Left lung (tissue), 10 donors: Measurements from ENCODE around the gene YWHAE. TPM values are rescaled to one million over a fixed set of nuclear protein-coding genes. Genes with fewer than 3 reads are reported as not detected.
"Not testable (repeated sequence)": the region's sequence is repeated elsewhere in the genome, so short reads cannot be mapped to it uniquely, and the experiment has no call there.

Source experiments
- ATAC-seq: fragments of 200-7000 bp; cut with Tn5 transposase; one replicate; pipeline ENCODE4 v1.9.1; 2020; ENCODE audit warnings: moderate library complexity
- DNase-seq, 4 donors: peaks; one replicate each; pipeline ENCODE4 v3.0.0-alpha.2; 2013 to 2020
- H3K27ac ChIP-seq, 2 donors: fragments of 200-600 bp; sonication (generic) in 1 of 2; one replicate each; pipeline versions ENCODE4 v1.5.0 to v1.8.0; 2020 to 2021
- H3K27me3 ChIP-seq, 2 donors: fragments of 200-600 bp; sonication (generic) in 1 of 2; one replicate each; pipeline versions ENCODE4 v1.5.0 to v1.8.0; 2020 to 2021
- H3K36me3 ChIP-seq, 2 donors: fragments of 200-600 bp; sonication (generic) in 1 of 2; one replicate each; pipeline versions ENCODE4 v1.5.0 to v1.8.0; 2020 to 2021
- H3K4me1 ChIP-seq, 2 donors: fragments of 200-600 bp; one replicate each; pipeline ENCODE4 v1.8.0; 2021
- H3K4me3 ChIP-seq, 2 donors: fragments of 200-600 bp; sonication (generic) in 1 of 2; one replicate each; pipeline versions ENCODE4 v1.5.0 to v1.8.0; 2020 to 2021; ENCODE audit warnings: mild to moderate bottlenecking in 1 of 2
- H3K9me3 ChIP-seq, 2 donors: fragments of 200-600 bp; sonication (generic) in 1 of 2; one replicate each; pipeline versions ENCODE4 v1.5.0 to v1.8.0; 2020 to 2021
- intact Hi-C, 2 donors: fragments of 100-400 bp; cut with DNase I; formaldehyde crosslinking; loops; one replicate each; pipeline versions ENCODE4 v1.11.2 to v1.14.2; 2022
- polyA plus RNA-seq, 6 donors: library from polyadenylated mRNA; unstranded; fragments of 120-200 nt; gene quantifications; one replicate each; pipeline ENCODE4 v1.2.1, GENCODE V29; 2013; ENCODE audit not compliant: insufficient read length in 6 of 6
- total RNA-seq, 2 donors: library from RNA; stranded (reverse); fragmentation: NEBNext Ultra II Directional; extraction: Animal tissue kit (Norgen Biotek cat#: 25700); gene quantifications; one replicate each; pipeline ENCODE4 v1.2.1, GENCODE V29; 2021
- TF ChIP-seq, protein P1 (sequence below), 2 donors: fragments of 200-600 bp; sonication (generic) in 1 of 2; IDR thresholded peaks; one replicate each; pipeline versions ENCODE4 v1.5.0 to v1.8.0; 2021; ENCODE audit warnings: antibody characterized with exemption in 2 of 2
- donor health status: DM: no; HTN: yes; CAD: no.
- donor health status: DM: no; HTN: no; CAD: no.

YWHAE gene
- total and polyA plus RNA-seq, 8 donors, result 437 to 933 (median 780) TPM

- Histone ChIP-seq H3K27me3 (no peaks in the 10 kb centered on the region), H3K4me1 (peaks cover 25 to 61% of the 10 kb centered on the region in 2 donors), H3K27ac (peak overlapping the region; percentile 14 to 80), H3K9me3 (no peaks in the 10 kb centered on the region), H3K4me3 (no peak overlapping the region), H3K36me3 (peaks cover 0 to 57% of the 10 kb centered on the region in 2 donors)
- intact Hi-C loops, result no loop called here
- TF ChIP-seq, protein P1, sequence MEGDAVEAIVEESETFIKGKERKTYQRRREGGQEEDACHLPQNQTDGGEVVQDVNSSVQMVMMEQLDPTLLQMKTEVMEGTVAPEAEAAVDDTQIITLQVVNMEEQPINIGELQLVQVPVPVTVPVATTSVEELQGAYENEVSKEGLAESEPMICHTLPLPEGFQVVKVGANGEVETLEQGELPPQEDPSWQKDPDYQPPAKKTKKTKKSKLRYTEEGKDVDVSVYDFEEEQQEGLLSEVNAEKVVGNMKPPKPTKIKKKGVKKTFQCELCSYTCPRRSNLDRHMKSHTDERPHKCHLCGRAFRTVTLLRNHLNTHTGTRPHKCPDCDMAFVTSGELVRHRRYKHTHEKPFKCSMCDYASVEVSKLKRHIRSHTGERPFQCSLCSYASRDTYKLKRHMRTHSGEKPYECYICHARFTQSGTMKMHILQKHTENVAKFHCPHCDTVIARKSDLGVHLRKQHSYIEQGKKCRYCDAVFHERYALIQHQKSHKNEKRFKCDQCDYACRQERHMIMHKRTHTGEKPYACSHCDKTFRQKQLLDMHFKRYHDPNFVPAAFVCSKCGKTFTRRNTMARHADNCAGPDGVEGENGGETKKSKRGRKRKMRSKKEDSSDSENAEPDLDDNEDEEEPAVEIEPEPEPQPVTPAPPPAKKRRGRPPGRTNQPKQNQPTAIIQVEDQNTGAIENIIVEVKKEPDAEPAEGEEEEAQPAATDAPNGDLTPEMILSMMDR (IDR thresholded peaks at IDR 0.05), result no peak
- DNase-seq (no peak), ATAC-seq (no peak)
Measured at GRCh38 chr17:1447052-1447451, 47.0 kb upstream of the YWHAE start.

DNA sequence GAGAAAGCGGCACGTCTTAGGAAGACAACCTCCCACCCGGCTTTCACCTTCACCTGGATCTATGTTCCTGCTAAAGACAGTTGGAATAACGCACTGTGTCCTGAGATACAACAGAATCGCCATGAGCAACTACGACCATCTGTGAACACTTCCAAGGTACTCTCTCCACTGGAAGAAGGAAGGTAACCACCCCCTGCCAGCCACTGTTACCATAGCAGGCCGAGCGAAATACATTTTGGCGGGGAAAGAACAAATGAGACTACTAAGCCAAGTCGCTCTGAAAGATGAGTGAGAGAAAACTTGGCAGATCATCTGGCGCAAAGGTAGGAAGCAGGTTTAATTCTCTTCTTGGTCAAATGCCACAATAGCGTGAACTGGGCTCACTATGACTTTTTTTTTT, 46.2 kb upstream of the YWHAE start:
- H3K36me3 ChIP-seq, result peaks cover 0 to 56% of the 10 kb centered on the region in 2 donors
- TF ChIP-seq, protein P1 (IDR thresholded peaks at IDR 0.05), result no peak
- peak overlapping the region in 1 of 2 donors; percentile 80 for H3K27ac ChIP-seq
- no peak for ATAC-seq
- peaks cover 19 to 54% of the 10 kb centered on the region in 2 donors for H3K4me1 ChIP-seq
- no peaks in the 10 kb centered on the region for H3K27me3 ChIP-seq
- DNase-seq, result no peak
- H3K9me3 ChIP-seq, result no peaks in the 10 kb centered on the region
- intact Hi-C loops, result no loop called here
- no peak overlapping the region for H3K4me3 ChIP-seq

GRCh38 chr17:1445695-1446094, 45.7 kb upstream of the YWHAE start:
- peaks cover 19 to 51% of the 10 kb centered on the region in 2 donors for H3K4me1 ChIP-seq
- ATAC-seq, intact Hi-C loops, H3K4me3 ChIP-seq, H3K27me3 ChIP-seq, H3K9me3 ChIP-seq: not testable (repeated sequence)
- peak in 1 of 4 donors; percentile 15 for DNase-seq
- peak overlapping the region in 1 of 2 donors; percentile 80 for H3K27ac ChIP-seq
- H3K36me3 ChIP-seq, result peaks cover 0 to 60% of the 10 kb centered on the region in 2 donors

DNA sequence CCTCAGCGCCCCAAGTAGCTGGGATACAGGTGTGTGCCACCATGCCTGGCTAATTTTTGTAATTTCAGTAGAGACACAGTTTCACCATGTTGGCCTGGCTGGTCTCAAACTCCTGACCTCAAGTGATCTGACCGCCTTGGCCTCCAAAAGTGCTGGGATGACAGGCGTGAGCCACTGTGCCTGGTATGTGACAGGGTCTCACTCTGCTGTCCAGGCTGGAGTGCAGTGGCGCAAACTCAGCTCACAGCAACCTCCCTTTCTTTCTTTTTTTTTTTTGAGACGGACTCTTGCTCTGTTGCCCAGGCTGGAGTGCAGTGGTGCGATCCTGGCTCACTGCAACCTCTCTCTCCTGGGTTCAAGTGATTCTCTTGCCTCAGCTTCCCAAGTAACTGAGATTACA, 42.7 kb upstream of the YWHAE start:
- Histone ChIP-seq H3K4me1 (peaks cover 4 to 45% of the 10 kb centered on the region in 2 donors), H3K36me3 (peaks cover 0 to 37% of the 10 kb centered on the region in 2 donors)
- H3K27ac ChIP-seq, H3K27me3 ChIP-seq, H3K4me3 ChIP-seq, ATAC-seq, intact Hi-C loops, H3K9me3 ChIP-seq: not testable (repeated sequence)
- DNase-seq, result peak in 1 of 4 donors; percentile 1

GRCh38 chr17:1442187-1442586, 42.2 kb upstream of the YWHAE start:
- H3K27me3 ChIP-seq, result no peaks in the 10 kb centered on the region
- H3K27ac ChIP-seq, result no peak overlapping the region
- TF ChIP-seq, protein P1 (IDR thresholded peaks at IDR 0.05), result no peak
- ATAC-seq (no peak), DNase-seq (peak in 1 of 4 donors; percentile 8)
- H3K9me3 ChIP-seq, result no peaks in the 10 kb centered on the region
- H3K4me1 ChIP-seq, result peaks cover 0 to 45% of the 10 kb centered on the region in 2 donors
- intact Hi-C loops, result no loop called here
- H3K36me3 ChIP-seq, result peaks cover 0 to 37% of the 10 kb centered on the region in 2 donors
- no peak overlapping the region for H3K4me3 ChIP-seq

DNA sequence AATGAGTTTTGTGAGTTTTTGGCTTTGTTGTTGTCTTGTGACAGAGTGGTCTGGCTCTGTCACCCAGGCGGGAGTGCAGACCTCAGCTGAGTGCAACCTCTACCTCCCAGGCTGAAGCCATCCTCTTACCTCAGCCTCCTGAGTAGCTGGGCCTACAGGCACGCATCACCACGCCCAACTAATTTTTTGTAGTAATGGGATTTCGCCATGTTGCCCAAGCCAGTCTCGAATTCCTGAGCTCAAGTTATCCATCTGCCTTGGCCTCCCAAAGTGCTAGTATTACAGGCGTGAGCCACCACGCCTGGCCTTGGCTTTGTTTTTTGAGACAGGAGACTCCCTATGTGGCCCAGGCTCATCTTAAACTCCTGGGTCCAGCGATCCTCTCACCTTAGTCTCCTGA, 40.9 kb upstream of the YWHAE start:
- TF ChIP-seq, protein P1 (IDR thresholded peaks at IDR 0.05), result no peak
- no peak for ATAC-seq

More for the DNA sequence above, 40.9 kb upstream of the YWHAE start:
- Histone ChIP-seq H3K27ac (no peak overlapping the region), H3K4me1 (peaks cover 0 to 40% of the 10 kb centered on the region in 2 donors), H3K27me3 (no peaks in the 10 kb centered on the region), H3K36me3 (peaks cover 0 to 44% of the 10 kb centered on the region in 2 donors), H3K4me3 (no peak overlapping the region), H3K9me3 (no peaks in the 10 kb centered on the region)
- intact Hi-C loops, result no loop called here
- no peak for DNase-seq
